Stimulated activated memory B cell treated with anti-CD40 and anti-IgM and Interleukin-4, amounts not matched to agents 10 μg/mL and 1 μg/mL and 100 μg/mL, for 72 hours (primary cell): Measurements from ENCODE around the gene ULK1.
A peak's percentile ranks its signal among the peaks of the same experiment; 100 is the strongest.
"Not testable (repeated sequence)": the region's sequence is repeated elsewhere in the genome, so short reads cannot be mapped to it uniquely, and the experiment has no call there.

ENCODE experiments used
- ATAC-seq: fragments of 150-1000 bp; cut with Tn5 transposase; 2 replicates; pipeline ENCODE4 v1.10.0; 2021
- H3K27ac Mint-ChIP-seq: one replicate; pipeline ENCODE4 v1.8.0; 2022; ENCODE audit warnings: mild to moderate bottlenecking, mixed read lengths
- H3K27me3 Mint-ChIP-seq: one replicate; pipeline ENCODE4 v1.8.0; 2022; ENCODE audit warnings: mixed read lengths
- H3K36me3 Mint-ChIP-seq: one replicate; pipeline ENCODE4 v1.8.0; 2022; ENCODE audit warnings: mixed read lengths
- H3K4me1 Mint-ChIP-seq: one replicate; pipeline ENCODE4 v1.8.0; 2022; ENCODE audit warnings: mixed read lengths
- H3K4me3 Mint-ChIP-seq: one replicate; pipeline ENCODE4 v1.8.0; 2022; ENCODE audit warnings: mild to moderate bottlenecking, moderate library complexity, mixed read lengths
- H3K9me3 Mint-ChIP-seq: one replicate; pipeline ENCODE4 v1.8.0; 2022; ENCODE audit warnings: mixed read lengths

Gene ULK1

DNA sequence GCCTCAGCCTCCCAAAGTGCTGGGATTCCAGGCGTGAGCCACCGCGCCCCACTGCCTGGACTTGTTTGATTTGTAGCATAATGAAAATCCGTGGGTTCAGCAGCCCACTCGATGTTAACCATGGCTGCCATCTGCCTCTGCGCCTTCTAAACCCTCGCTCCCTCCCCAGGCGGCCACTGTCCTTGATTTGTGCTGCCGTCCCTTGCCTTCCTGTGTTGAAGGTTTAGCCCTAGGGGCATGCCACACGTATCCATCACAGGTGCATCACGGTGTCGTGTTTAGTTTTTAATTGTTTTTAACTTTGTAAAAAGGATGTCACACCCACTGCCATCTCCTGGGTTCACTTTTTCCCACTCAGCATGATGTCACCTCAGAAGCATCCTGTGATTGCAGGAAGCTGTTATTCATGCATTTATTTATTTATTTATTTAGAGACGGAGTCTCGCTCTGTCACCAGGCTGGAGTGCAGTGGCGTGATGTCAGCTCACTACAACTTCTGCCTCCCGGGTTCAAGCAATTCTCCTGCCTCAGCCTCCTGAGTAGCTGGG is 24.5 kb upstream of the ULK1 start:
- H3K9me3 Mint-ChIP-seq = peaks cover 2% of the 10 kb centered on the region
- no peak overlapping the region for H3K27ac Mint-ChIP-seq
- peaks cover 4% of the 10 kb centered on the region for H3K36me3 Mint-ChIP-seq
- no peaks in the 10 kb centered on the region for H3K4me1 Mint-ChIP-seq
- peaks cover 11% of the 10 kb centered on the region for H3K27me3 Mint-ChIP-seq
- H3K4me3 Mint-ChIP-seq = no peak overlapping the region
- no peak for ATAC-seq

DNA sequence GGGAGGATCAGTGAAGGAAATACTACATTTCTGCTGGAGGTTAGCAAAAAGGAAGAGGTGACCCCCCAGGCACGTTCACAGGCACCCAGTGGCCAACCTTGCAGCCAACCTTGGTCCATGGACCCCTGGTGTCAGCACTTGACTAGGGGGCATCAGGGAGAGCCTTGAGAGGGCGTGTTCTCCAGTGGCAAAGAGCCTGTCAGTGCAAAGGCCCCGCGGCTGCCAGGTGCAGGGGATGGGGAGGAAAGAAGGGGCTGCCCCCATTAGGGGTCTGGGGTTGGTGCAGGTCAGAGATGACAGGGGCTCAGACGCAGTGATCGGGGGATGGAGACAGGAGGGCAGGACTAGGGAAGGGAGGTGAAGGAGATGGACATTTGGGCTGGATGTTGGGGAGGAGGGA is 22.7 kb upstream of the ULK1 start:
- peaks cover 11% of the 10 kb centered on the region for H3K27me3 Mint-ChIP-seq
- H3K4me1 Mint-ChIP-seq = no peaks in the 10 kb centered on the region
- peaks cover 2% of the 10 kb centered on the region for H3K9me3 Mint-ChIP-seq
- H3K4me3 Mint-ChIP-seq = no peak overlapping the region
- no peak for ATAC-seq
- H3K27ac Mint-ChIP-seq = no peak overlapping the region
- peaks cover 4% of the 10 kb centered on the region for H3K36me3 Mint-ChIP-seq

DNA sequence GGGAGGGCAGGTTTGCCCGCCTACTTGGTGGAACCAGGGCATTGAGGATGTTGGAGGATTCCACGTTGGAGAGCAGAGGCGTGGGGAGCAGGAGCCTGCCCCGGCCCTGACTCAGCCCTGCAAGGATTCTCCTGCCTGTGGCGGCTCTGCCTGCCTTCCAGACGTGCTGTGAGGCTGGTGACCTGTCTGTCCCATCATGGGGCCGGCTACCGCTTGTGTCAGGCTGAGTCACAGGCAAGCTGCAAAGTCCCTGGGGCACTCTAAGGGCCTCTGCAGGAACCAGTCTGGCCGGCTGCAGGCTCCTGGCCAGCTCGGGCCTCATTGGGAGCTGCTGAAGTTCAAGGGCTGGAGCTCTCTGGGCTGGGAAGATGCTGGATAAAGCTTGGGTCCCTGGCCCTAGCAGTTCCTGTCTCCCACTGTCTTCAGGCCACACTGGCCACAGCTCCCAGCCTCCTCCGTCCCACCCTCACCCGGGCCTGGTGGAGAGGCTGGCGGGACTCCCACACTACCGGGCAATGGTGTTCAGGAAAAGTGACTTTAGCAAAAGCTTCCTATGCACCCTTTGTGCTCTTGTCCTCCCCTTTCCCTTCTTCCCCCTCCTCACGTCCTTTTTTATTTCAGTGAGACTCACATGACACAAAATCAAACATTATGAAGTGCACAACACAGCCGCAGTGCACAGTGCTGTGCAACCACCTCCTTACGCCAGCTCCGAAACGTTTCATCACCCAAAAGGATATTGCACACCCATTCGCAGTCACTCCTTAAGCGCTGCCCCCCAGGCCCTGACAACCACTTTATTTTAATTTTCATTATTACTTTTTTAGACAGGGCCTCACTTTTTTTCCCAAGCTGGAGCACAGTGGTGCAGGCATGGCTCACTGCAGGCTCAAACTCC is 22.0 kb upstream of the ULK1 start:
- peaks cover 2% of the 10 kb centered on the region for H3K9me3 Mint-ChIP-seq
- no peaks in the 10 kb centered on the region for H3K4me1 Mint-ChIP-seq
- peaks cover 4% of the 10 kb centered on the region for H3K36me3 Mint-ChIP-seq
- H3K27ac Mint-ChIP-seq = no peak overlapping the region
- no peak overlapping the region for H3K4me3 Mint-ChIP-seq
- H3K27me3 Mint-ChIP-seq = peaks cover 11% of the 10 kb centered on the region
- ATAC-seq = no peak

DNA sequence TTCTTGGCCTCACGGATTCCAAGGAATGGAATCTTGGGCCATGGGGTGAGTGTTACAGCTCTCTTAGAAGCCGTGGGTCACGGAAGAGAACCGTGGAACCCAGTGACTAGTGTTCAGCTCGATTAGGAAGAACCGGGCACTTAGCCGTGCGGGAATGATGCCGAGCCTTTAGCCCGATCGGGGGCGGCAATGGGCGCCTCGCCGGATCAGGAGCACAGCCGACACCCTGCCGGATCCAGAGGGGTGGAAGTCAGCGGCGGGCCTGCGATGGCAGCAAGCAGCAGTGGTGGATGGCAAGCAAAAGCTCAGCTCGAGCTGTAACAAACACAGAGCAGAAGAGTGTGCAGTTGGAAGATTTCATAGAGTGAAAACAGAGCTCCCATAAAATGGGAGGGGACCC is 21.1 kb upstream of the ULK1 start:
- Mint-ChIP-seq H3K36me3 (peaks cover 4% of the 10 kb centered on the region), H3K27ac (no peak overlapping the region), H3K27me3 (peaks cover 11% of the 10 kb centered on the region), H3K4me1 (no peaks in the 10 kb centered on the region), H3K4me3 (no peak overlapping the region), H3K9me3 (peaks cover 2% of the 10 kb centered on the region)
- ATAC-seq = no peak

DNA sequence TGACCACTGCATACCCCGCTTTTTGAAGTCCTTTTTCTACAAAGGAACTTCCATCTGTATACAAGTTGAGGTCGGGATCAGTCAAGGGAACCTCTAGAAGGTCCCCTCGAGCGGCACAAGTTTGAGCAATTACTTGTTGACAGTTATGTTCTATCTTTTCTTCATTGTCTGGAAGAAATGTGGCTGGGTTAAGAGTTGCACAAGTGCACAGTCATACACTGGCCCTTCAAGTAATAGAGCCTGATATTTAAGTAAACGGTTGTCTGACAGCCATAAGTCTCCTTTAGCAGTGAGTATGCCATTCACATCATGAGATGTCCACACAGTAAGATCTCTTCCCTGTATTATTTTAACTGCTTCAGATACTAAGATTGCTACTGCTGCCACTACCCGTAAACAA is 19.4 kb upstream of the ULK1 start:
- H3K36me3 Mint-ChIP-seq, H3K9me3 Mint-ChIP-seq, H3K27ac Mint-ChIP-seq, ATAC-seq, H3K4me3 Mint-ChIP-seq, H3K4me1 Mint-ChIP-seq: not testable (repeated sequence)
- peaks cover 11% of the 10 kb centered on the region for H3K27me3 Mint-ChIP-seq

DNA sequence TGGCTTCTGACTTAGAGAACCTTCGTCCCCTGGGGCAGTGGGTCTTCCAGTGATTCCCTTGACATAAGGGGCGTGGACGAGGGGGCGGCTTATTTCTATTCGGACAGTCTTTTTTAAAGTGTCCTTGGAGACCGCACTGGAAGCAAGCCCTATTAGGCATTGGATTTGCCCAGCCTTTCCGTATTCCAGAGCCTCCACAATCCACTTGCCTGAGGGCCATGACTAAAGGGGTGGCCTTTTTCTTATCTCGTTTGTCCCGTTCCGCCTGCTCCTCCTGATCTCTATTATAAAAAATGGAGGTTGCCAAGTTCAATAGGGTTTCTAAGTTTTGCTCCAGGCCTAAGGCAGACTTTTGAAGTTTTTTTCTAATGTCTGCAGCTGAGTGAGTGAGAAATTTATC is 17.2 kb upstream of the ULK1 start:
- not testable (repeated sequence) for ATAC-seq, H3K9me3 Mint-ChIP-seq, H3K36me3 Mint-ChIP-seq, H3K27ac Mint-ChIP-seq, H3K4me3 Mint-ChIP-seq, H3K4me1 Mint-ChIP-seq, H3K27me3 Mint-ChIP-seq

DNA sequence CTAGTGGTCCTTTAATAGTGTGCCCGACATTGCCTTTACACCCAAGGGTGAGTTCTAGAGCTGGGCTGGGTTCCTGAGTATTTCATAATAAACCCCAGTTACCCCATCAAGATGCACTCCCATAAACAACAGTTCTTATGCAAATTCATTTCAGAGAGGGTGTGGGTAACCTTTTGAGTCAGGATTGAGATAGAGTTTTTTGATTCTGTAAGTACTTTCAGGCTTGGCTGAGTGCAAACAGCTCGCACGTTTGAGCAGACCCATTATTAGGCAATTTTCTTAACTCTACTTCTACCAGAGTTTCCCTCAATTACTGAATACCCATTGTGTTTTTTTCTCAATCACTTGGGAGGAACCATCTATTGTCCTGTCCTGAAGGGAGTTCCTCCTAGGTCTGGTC is 16.0 kb upstream of the ULK1 start:
- not testable (repeated sequence) for H3K27ac Mint-ChIP-seq, H3K36me3 Mint-ChIP-seq, ATAC-seq

DNA sequence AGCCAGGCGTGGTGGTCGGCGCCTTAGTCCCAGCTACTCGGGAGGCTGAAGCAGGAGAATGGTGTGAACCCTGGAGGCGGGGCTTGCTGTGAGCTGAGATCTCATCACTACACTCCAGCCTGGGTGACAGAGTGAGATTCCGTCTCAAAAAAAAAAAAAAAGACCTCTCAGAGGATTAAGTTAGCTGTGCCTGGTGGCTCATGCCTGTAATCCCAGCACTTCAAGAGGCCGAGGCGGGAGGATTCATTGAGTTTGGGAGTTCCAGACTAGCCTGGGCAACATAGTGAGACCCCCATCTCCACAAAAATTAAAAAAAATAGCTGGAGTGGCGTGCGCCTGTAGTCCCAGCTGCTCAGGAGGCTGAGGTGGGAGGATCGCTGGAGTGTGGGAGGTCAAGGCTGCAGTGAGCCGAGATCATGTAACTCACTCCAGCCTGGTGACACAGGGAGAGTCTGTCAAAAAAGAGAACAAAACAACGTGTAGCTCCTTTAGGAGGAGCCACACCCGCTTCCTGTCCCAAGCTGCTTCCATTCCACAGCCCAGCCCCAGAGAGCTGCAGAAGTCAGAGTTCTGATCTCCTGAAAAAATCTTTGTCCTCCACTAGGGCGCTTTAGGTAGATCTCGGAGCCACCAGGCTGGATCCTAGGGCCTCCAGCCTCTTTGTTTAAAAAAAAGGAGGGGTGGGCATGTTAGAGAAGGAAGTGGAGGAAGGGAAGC is 11.5 kb upstream of the ULK1 start:
- Mint-ChIP-seq H3K9me3 (peaks cover 6% of the 10 kb centered on the region), H3K27ac (no peak overlapping the region), H3K4me3 (no peak overlapping the region), H3K4me1 (peaks cover 6% of the 10 kb centered on the region), H3K27me3 (peaks cover 36% of the 10 kb centered on the region), H3K36me3 (peaks cover 6% of the 10 kb centered on the region)
- ATAC-seq = no peak

More for the DNA sequence above, 16.0 kb upstream of the ULK1 start:
- H3K9me3 Mint-ChIP-seq, H3K4me1 Mint-ChIP-seq, H3K4me3 Mint-ChIP-seq: not testable (repeated sequence)
- peaks cover 16% of the 10 kb centered on the region for H3K27me3 Mint-ChIP-seq

DNA sequence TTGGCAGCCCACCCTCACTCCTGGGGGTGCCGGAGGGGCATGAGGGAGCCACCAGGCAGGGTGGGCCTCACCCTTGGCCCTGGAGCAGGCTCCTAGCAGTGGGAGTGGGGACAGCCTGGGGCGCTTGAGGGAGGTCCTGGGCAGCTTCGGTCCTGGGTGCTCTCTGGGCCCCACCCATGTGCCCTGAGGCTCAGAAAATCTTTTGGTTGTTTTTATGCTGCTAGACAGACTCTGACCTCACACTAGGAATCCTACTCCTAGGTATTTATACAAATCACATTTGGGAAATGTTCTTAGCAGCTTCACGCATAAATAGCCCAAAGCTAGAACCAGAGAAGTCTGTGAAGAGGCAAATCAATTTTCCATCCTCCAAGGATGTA is 10.9 kb upstream of the ULK1 start:
- Mint-ChIP-seq H3K4me1 (peaks cover 6% of the 10 kb centered on the region), H3K36me3 (peaks cover 6% of the 10 kb centered on the region)

DNA sequence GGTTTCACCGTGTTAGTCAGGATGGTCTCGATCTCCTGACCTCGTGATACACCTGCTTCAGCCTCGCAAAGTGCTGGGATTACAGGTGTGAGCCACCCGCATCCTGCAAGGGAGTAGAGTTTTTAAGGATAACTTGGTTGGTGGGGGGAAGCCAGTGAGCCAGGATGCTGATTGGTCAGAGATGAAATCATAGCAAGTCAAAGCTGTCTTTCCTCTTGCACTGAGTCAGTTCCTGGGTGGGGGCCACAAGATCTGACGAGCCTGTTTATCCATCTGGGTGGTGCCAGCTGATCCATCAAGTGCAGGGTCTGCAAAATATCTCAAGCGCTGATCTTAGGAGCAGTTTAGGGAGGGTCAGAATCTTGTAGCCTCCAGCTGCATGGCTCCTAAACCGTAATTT is 9.3 kb upstream of the ULK1 start:
- H3K27me3 Mint-ChIP-seq = peaks cover 47% of the 10 kb centered on the region

More for the DNA sequence above, 10.9 kb upstream of the ULK1 start:
- Mint-ChIP-seq H3K9me3 (peaks cover 6% of the 10 kb centered on the region), H3K27ac (no peak overlapping the region), H3K27me3 (peaks cover 42% of the 10 kb centered on the region), H3K4me3 (no peak overlapping the region)
- ATAC-seq = no peak

DNA sequence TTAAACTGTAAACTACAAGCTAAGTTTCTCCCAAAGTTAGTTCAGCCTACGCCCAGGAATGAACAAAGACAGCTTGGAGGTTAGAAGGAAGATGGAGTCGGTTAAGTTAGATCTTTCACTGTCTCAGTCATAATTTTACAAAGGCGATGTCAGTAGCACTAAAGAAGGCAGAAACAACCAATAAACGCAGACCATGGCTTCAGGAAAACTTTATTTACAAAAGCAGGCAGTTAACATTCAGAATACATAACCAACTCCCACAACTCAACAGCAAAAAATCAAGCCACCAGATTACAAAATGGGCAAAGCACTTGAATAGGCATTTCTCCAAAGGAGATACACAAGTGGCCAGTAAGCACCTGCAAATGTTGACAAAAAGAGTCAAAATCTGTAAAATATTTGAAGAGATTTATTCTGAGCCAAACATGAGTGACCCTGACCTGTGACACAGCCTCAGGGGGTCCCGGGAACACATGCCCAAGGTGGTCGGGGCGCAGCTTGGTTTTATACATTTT is 8.8 kb upstream of the ULK1 start:
- Mint-ChIP-seq H3K27me3 (peaks cover 47% of the 10 kb centered on the region), H3K4me3 (no peak overlapping the region), H3K4me1 (peaks cover 6% of the 10 kb centered on the region), H3K36me3 (peaks cover 6% of the 10 kb centered on the region), H3K9me3 (peaks cover 6% of the 10 kb centered on the region), H3K27ac (no peak overlapping the region)
- ATAC-seq = no peak

More for the DNA sequence above, 9.3 kb upstream of the ULK1 start:
- H3K36me3 Mint-ChIP-seq, H3K27ac Mint-ChIP-seq, H3K4me3 Mint-ChIP-seq, ATAC-seq, H3K9me3 Mint-ChIP-seq, H3K4me1 Mint-ChIP-seq: not testable (repeated sequence)

DNA sequence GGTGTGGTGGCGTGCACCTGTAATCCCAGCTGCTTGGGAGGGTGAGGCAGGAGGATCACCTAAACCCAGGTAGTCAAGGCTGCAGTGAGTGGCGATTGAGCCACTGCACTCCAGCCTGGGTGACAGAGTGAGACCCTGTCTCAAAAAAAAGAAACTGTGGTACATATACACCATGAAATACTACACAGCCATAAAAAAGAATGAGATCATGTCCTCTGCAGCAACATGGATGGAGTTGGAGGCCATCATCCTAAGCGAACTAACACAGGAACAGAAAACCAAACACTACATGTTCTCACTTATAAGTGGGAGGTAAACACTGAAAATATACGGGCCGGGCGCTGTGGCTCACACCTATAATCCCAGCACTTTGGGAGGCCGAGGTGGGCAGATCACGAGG is 2.7 kb upstream of the ULK1 start:
- peaks cover 14% of the 10 kb centered on the region for H3K27me3 Mint-ChIP-seq
- H3K36me3 Mint-ChIP-seq, H3K4me3 Mint-ChIP-seq, H3K9me3 Mint-ChIP-seq, ATAC-seq, H3K27ac Mint-ChIP-seq: not testable (repeated sequence)
- H3K4me1 Mint-ChIP-seq = peaks cover 17% of the 10 kb centered on the region

DNA sequence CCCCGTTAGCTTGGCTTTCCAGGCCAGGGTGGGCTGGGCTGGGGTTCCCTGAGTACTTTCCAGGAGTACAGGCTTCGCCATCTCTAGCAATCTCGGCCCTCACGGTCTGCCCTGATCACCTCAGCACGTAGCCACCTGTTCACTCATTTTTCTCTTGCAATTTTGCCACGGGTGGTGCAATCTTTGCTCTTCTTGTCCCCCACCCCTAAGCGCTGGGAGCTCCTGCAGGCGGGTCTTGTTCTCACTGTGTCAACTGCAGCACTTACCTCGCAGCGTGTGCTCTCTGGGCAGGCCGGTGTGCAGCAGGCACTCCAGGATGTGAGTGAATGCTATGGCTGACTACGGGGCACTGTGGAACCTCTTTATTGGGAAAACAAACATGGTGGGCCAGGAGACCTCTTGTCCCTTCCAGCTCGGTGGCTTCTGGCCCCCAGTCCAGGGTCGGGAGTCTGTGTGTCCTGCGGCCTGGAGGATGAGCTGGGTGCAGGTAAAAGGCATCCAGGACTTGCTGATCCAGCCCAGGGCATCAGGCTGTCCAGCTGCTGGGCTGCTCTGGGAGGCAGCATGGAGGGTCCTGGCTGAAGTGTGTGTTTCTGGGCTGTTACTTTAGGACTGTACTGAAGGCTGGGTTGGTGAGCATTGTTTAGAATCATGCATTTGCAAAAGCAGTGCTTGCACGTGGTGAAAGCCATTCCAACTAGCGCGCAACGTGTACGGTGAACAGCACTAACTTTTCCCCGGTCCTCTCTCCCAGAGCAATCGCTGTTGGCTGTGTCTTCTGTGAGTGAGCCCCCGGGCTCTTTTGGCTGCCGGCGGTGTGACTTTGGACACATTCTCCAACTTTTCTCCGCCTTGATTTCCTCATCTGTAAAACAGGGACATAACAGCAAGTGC is 1.5 kb upstream of the ULK1 start:
- H3K4me3 Mint-ChIP-seq = no peak overlapping the region
- no peak overlapping the region for H3K27ac Mint-ChIP-seq
- peaks cover 11% of the 10 kb centered on the region for H3K27me3 Mint-ChIP-seq
- peaks cover 7% of the 10 kb centered on the region for H3K36me3 Mint-ChIP-seq
- H3K4me1 Mint-ChIP-seq = peaks cover 16% of the 10 kb centered on the region
- ATAC-seq = no peak
- no peaks in the 10 kb centered on the region for H3K9me3 Mint-ChIP-seq

DNA sequence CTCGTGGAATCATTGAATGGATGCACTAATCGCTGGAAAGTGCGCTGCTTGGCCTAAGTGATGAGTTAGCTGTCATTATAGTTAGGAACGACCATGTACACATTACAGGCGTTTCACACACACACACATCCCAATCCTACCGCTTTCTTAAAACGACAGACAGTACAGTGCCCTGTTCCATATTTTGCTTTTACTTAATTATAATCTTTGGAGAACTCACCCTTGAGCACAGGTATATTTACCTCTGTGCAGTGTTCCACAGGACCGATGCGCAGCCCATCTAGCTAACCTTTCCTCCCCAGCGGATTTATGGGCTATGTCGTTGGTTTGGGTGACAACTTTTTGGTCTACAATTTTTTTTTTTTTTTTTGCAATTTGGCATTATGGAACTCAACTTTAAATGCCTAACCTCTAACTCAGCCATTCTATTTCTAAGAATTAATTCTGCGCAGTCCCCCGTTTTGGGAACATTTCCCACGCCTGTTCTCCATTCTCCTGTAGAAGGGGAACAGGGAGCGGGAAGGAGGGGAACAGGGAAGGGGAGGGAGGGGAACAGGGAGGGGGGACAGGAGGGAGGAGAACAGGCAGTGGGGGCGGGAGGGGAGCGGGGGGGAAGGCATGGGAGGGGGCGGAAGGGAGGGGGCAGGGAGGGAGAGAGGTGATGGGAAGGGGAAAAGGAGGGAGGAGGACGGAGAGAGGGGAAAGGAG is 663 bp upstream of the ULK1 start:
- Mint-ChIP-seq H3K9me3 (no peaks in the 10 kb centered on the region), H3K4me3 (peak overlapping the region; percentile 75)
- no peak for ATAC-seq

More for the DNA sequence above, 663 bp upstream of the ULK1 start:
- Mint-ChIP-seq H3K36me3 (peaks cover 13% of the 10 kb centered on the region), H3K27ac (no peak overlapping the region), H3K27me3 (peaks cover 3% of the 10 kb centered on the region), H3K4me1 (peaks cover 22% of the 10 kb centered on the region)
